Stimulated activated CD4-positive, alpha-beta T cell treated with anti-CD3 and anti-CD28 coated beads, Interleukin-1b, Interleukin-23, amount 100 ng/mL, for 24 hours (primary cell): ENCODE results near the gene ODAD2.
"Not testable (repeated sequence)": the region's sequence is repeated elsewhere in the genome, so short reads cannot be mapped to it uniquely, and the experiment has no call there.

Source experiments
- DNase-seq, 4 experiments: peaks; one replicate each; pipeline ENCODE4 v3.0.0-alpha.2; 2020; ENCODE audit warnings: low read depth in 4 of 4, low spot score in 1 of 4

Gene ODAD2

GRCh38 chr10:27959093-27959715 is 39.7 kb downstream of the ODAD2 start:
- DNase-seq: no peak

- DNase-seq: not testable (repeated sequence)
These were observed 40.5 kb downstream of the ODAD2 start for GRCh38 chr10:27958383-27958782.

- no peak for DNase-seq
These were observed 48.7 kb downstream of the ODAD2 start for GRCh38 chr10:27950242-27950564.

GRCh38 chr10:27949528-27950241 is 49.2 kb downstream of the ODAD2 start:
- DNase-seq: no peak

GRCh38 chr10:27948186-27948585 is 50.7 kb downstream of the ODAD2 start:
- no peak for DNase-seq

GRCh38 chr10:27947540-27947939 is 51.3 kb downstream of the ODAD2 start:
- no peak for DNase-seq

GRCh38 chr10:27944005-27944404 is 54.9 kb downstream of the ODAD2 start:
- no peak for DNase-seq

GRCh38 chr10:27914888-27915287 is 84.0 kb downstream of the ODAD2 start:
- DNase-seq: no peak

GRCh38 chr10:27912231-27912630 is 86.6 kb downstream of the ODAD2 start:
- DNase-seq: no peak

- DNase-seq: no peak
These were observed 87.3 kb downstream of the ODAD2 start for GRCh38 chr10:27911539-27911938.

- no peak for DNase-seq
These were observed 87.9 kb downstream of the ODAD2 start for GRCh38 chr10:27911011-27911410.

GRCh38 chr10:27908231-27908630 is 90.6 kb downstream of the ODAD2 start:
- no peak for DNase-seq

GRCh38 chr10:27899485-27899884 is 99.4 kb downstream of the ODAD2 start:
- not testable (repeated sequence) for DNase-seq

- no peak for DNase-seq
These were observed 99.8 kb downstream of the ODAD2 start for GRCh38 chr10:27899058-27899457.

- DNase-seq: no peak
These were observed 105.4 kb downstream of the ODAD2 start for GRCh38 chr10:27893358-27893954.

- DNase-seq: no peak
These were observed 107.9 kb downstream of the ODAD2 start for GRCh38 chr10:27890971-27891370.

GRCh38 chr10:27889518-27889917 is 109.4 kb downstream of the ODAD2 start:
- DNase-seq: no peak

GRCh38 chr10:27884185-27884641 is 114.7 kb downstream of the ODAD2 start:
- DNase-seq: no peak

GRCh38 chr10:27878281-27878680 is 120.6 kb downstream of the ODAD2 start:
- no peak for DNase-seq

- DNase-seq: no peak
These were observed 133.7 kb downstream of the ODAD2 start for GRCh38 chr10:27865221-27865635.

- no peak for DNase-seq
These were observed 137.1 kb downstream of the ODAD2 start for GRCh38 chr10:27861781-27862180.

GRCh38 chr10:27857616-27858015 is 141.3 kb downstream of the ODAD2 start:
- DNase-seq: no peak

- no peak for DNase-seq
These were observed 154.7 kb downstream of the ODAD2 start for GRCh38 chr10:27844223-27844622.
